Measurements from ENCODE around the gene GTPBP3.

GTPBP3 gene

GRCh38 chr19:17325881-17326594, 11.3 kb upstream of the GTPBP3 start:
- no peak overlapping the region for H3K14ac ChIP-seq (ENCODE audit: low read length)
- H2BK120ac ChIP-seq (ENCODE audit: low read depth, low read length) = no peak overlapping the region
- no peak overlapping the region for H3K27ac ChIP-seq (replicated peaks; ENCODE audit: low read length)
- H2AFZ ChIP-seq (ENCODE audit: low read length) = no peak overlapping the region
- no peak overlapping the region for H4K8ac ChIP-seq (ENCODE audit: low read depth, low read length)
- H2BK15ac ChIP-seq (ENCODE audit: low read length) = no peak overlapping the region
- H3K4me2 ChIP-seq (ENCODE audit: insufficient read depth, low read length, poor library complexity, severe bottlenecking) = no peak overlapping the region
- WGBS, 2 donors (ENCODE audit: extremely low coverage in 2 of 2, insufficient read length in 2 of 2, insufficient replicate concordance in 1 of 2) = no CpG with 5 or more reads among the region's 17 CpGs
- H3K23ac ChIP-seq (ENCODE audit: low read depth, low read length, poor library complexity) = no peak overlapping the region
- no peak overlapping the region for H2BK5ac ChIP-seq (ENCODE audit: low read length)
- peaks cover 28 to 68% of the 10 kb centered on the region in 2 donors for H3K36me3 ChIP-seq (replicated peaks in 1 of 2; ENCODE audit: control insufficient read depth in 2 of 2, insufficient read depth in 2 of 2, low read length in 2 of 2)
- peaks cover 11% of the 10 kb centered on the region for H3K79me1 ChIP-seq (ENCODE audit: low read depth, low read length)
- no peak overlapping the region for H3K18ac ChIP-seq (ENCODE audit: low read length)
- H3K4me3 ChIP-seq (ENCODE audit: low read length in 2 of 2) = no peak overlapping the region
- no peak overlapping the region for H2BK12ac ChIP-seq (ENCODE audit: low read length)
- H3K9me3 ChIP-seq (replicated peaks in 1 of 2; ENCODE audit: control insufficient read depth in 2 of 2, insufficient read depth in 1 of 2, low read depth in 1 of 2, low read length in 2 of 2) = peaks cover 0 to 7% of the 10 kb centered on the region in 2 donors
- DNase-seq (ENCODE audit: low spot score) = no peak
- H2AK5ac ChIP-seq (ENCODE audit: low read depth, low read length) = no peak overlapping the region
- no peak overlapping the region for H3K4ac ChIP-seq (ENCODE audit: low read length)
- no peak overlapping the region for H3K9ac ChIP-seq (ENCODE audit: low read depth, low read length, poor library complexity)
- H3K4me1 ChIP-seq (ENCODE audit: control insufficient read depth in 2 of 2, insufficient read depth in 1 of 2, low read depth in 1 of 2, low read length in 2 of 2) = peaks cover 0 to 21% of the 10 kb centered on the region in 2 donors
- peaks cover 0 to 7% (median 0%) of the 10 kb centered on the region in 3 experiments for H3K27me3 ChIP-seq (ENCODE audit: control insufficient read depth in 3 of 3, insufficient read depth in 3 of 3, low read depth in 1 of 3, low read length in 3 of 3)
- H4K91ac ChIP-seq (ENCODE audit: low read depth, low read length, poor library complexity) = no peak overlapping the region

DNA sequence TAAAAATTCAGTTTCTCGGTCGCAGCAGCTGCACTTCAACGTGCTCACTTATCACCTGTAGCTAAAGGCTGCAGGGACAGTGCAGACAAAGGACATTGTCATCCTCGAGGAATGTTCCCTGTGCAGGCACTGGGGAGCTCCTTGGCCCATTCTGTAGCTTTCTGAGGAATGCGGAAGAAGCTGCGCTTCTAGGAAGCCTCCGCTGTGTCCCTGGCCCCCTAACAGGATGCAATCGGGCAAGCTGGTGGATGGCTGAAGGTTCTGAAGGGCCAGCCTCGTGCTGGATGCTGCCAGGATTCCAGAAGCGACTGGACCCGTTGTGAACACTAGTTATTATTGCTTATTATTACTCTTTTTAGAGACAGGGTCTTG, 10.8 kb upstream of the GTPBP3 start:
- Histone ChIP-seq H3K27ac (replicated peaks; ENCODE audit: low read length) (peak overlapping the region; percentile 4), H3K23ac (ENCODE audit: low read depth, low read length, poor library complexity) (no peak overlapping the region), H3K4me1 (ENCODE audit: control insufficient read depth in 2 of 2, insufficient read depth in 1 of 2, low read depth in 1 of 2, low read length in 2 of 2) (peaks cover 0 to 21% of the 10 kb centered on the region in 2 donors), H3K18ac (ENCODE audit: low read length) (no peak overlapping the region), H2BK12ac (ENCODE audit: low read length) (no peak overlapping the region), H3K14ac (ENCODE audit: low read length) (no peak overlapping the region), H3K27me3 (ENCODE audit: control insufficient read depth in 3 of 3, insufficient read depth in 3 of 3, low read depth in 1 of 3, low read length in 3 of 3) (peaks cover 0 to 7% (median 0%) of the 10 kb centered on the region in 3 experiments), H2BK5ac (ENCODE audit: low read length) (peak overlapping the region; percentile 7), H3K36me3 (replicated peaks in 1 of 2; ENCODE audit: control insufficient read depth in 2 of 2, insufficient read depth in 2 of 2, low read length in 2 of 2) (peaks cover 28 to 68% of the 10 kb centered on the region in 2 donors), H3K79me1 (ENCODE audit: low read depth, low read length) (peaks cover 13% of the 10 kb centered on the region), H2AFZ (ENCODE audit: low read length) (no peak overlapping the region), H3K4ac (ENCODE audit: low read length) (no peak overlapping the region), H3K4me3 (ENCODE audit: low read length in 2 of 2) (no peak overlapping the region), H3K9me3 (replicated peaks in 1 of 2; ENCODE audit: control insufficient read depth in 2 of 2, insufficient read depth in 1 of 2, low read depth in 1 of 2, low read length in 2 of 2) (peaks cover 0 to 7% of the 10 kb centered on the region in 2 donors), H2BK15ac (ENCODE audit: low read length) (no peak overlapping the region), H4K8ac (ENCODE audit: low read depth, low read length) (no peak overlapping the region), H4K91ac (ENCODE audit: low read depth, low read length, poor library complexity) (no peak overlapping the region), H3K4me2 (ENCODE audit: insufficient read depth, low read length, poor library complexity, severe bottlenecking) (no peak overlapping the region), H3K9ac (ENCODE audit: low read depth, low read length, poor library complexity) (no peak overlapping the region), H2AK5ac (ENCODE audit: low read depth, low read length) (no peak overlapping the region), H2BK120ac (ENCODE audit: low read depth, low read length) (no peak overlapping the region)
- WGBS, 2 donors (ENCODE audit: extremely low coverage in 2 of 2, insufficient read length in 2 of 2, insufficient replicate concordance in 1 of 2) = no CpG with 5 or more reads among the region's 11 CpGs
- no peak for DNase-seq (ENCODE audit: low spot score)

GRCh38 chr19:17327068-17327653, 10.2 kb upstream of the GTPBP3 start:
- H2AK5ac ChIP-seq (ENCODE audit: low read depth, low read length) = peak overlapping the region; percentile 97
- H3K14ac ChIP-seq (ENCODE audit: low read length) = no peak overlapping the region
- no CpG with 5 or more reads among the region's 27 CpGs for WGBS, 2 donors (ENCODE audit: extremely low coverage in 2 of 2, insufficient read length in 2 of 2, insufficient replicate concordance in 1 of 2)
- peaks cover 27 to 64% of the 10 kb centered on the region in 2 donors for H3K36me3 ChIP-seq (replicated peaks in 1 of 2; ENCODE audit: control insufficient read depth in 2 of 2, insufficient read depth in 2 of 2, low read length in 2 of 2)
- H3K23ac ChIP-seq (ENCODE audit: low read depth, low read length, poor library complexity) = peak overlapping the region; percentile 65
- H2BK12ac ChIP-seq (ENCODE audit: low read length) = peak overlapping the region; percentile 41
- peak overlapping the region; percentile 43 for H3K4me2 ChIP-seq (ENCODE audit: insufficient read depth, low read length, poor library complexity, severe bottlenecking)
- peak overlapping the region; percentile 49 for H2BK15ac ChIP-seq (ENCODE audit: low read length)
- peaks cover 0 to 7% of the 10 kb centered on the region in 2 donors for H3K9me3 ChIP-seq (replicated peaks in 1 of 2; ENCODE audit: control insufficient read depth in 2 of 2, insufficient read depth in 1 of 2, low read depth in 1 of 2, low read length in 2 of 2)
- H3K4ac ChIP-seq (ENCODE audit: low read length) = peak overlapping the region; percentile 84
- peaks cover 0 to 21% of the 10 kb centered on the region in 2 donors for H3K4me1 ChIP-seq (ENCODE audit: control insufficient read depth in 2 of 2, insufficient read depth in 1 of 2, low read depth in 1 of 2, low read length in 2 of 2)
- H3K27me3 ChIP-seq (ENCODE audit: control insufficient read depth in 3 of 3, insufficient read depth in 3 of 3, low read depth in 1 of 3, low read length in 3 of 3) = peaks cover 0 to 7% (median 0%) of the 10 kb centered on the region in 3 experiments
- H3K79me1 ChIP-seq (ENCODE audit: low read depth, low read length) = peaks cover 11% of the 10 kb centered on the region
- peak overlapping the region; percentile 19 for H4K8ac ChIP-seq (ENCODE audit: low read depth, low read length)
- H2BK120ac ChIP-seq (ENCODE audit: low read depth, low read length) = peak overlapping the region; percentile 72
- H2AFZ ChIP-seq (ENCODE audit: low read length) = no peak overlapping the region
- peak overlapping the region; percentile 75 for H4K91ac ChIP-seq (ENCODE audit: low read depth, low read length, poor library complexity)
- H3K4me3 ChIP-seq (ENCODE audit: low read length in 2 of 2) = peak overlapping the region in 1 of 2 donors; percentile 51
- no peak for DNase-seq (ENCODE audit: low spot score)
- H3K18ac ChIP-seq (ENCODE audit: low read length) = peak overlapping the region; percentile 95
- peak overlapping the region; percentile 7 for H2BK5ac ChIP-seq (ENCODE audit: low read length)
- peak overlapping the region; percentile 84 for H3K27ac ChIP-seq (replicated peaks; ENCODE audit: low read length)
- H3K9ac ChIP-seq (ENCODE audit: low read depth, low read length, poor library complexity) = peak overlapping the region; percentile 70
